HEK293T (cell line): ENCODE measurements around the gene SNRPA1.

Experiments
- BHLHE40 ChIP-seq: fragments of 450-650 bp; IDR thresholded peaks from 2 replicates; pipeline ENCODE4 v1.6.1; 2016; ENCODE audit warnings: mild to moderate bottlenecking, moderate library complexity, borderline replicate concordance
- ELF4 ChIP-seq: fragments of 450-650 bp; IDR thresholded peaks from 2 replicates; pipeline ENCODE4 v1.6.1; 2017; ENCODE audit warnings: antibody characterized with exemption
- FOXM1 ChIP-seq: fragments of 450-650 bp; IDR thresholded peaks from 2 replicates; pipeline ENCODE4 v1.6.1; 2017; ENCODE audit warnings: mild to moderate bottlenecking, borderline replicate concordance
- L3MBTL2 ChIP-seq: fragments of 450-650 bp; conservative IDR thresholded peaks from 2 replicates; pipeline ENCODE4 v1.6.1; 2016; ENCODE audit warnings: mild to moderate bottlenecking
- LEF1 ChIP-seq: fragments of 450-650 bp; IDR thresholded peaks from 2 replicates; pipeline ENCODE4 v1.6.1; 2017; ENCODE audit warnings: mild to moderate bottlenecking, borderline replicate concordance
- NFRKB ChIP-seq: fragments of 450-650 bp; IDR thresholded peaks from 2 replicates; pipeline ENCODE4 v1.6.1; 2016; ENCODE audit warnings: mild to moderate bottlenecking, moderate library complexity
- PKNOX1 ChIP-seq: fragments of 450-650 bp; IDR thresholded peaks from 2 replicates; pipeline ENCODE4 v1.6.1; 2016
- SP1 ChIP-seq: fragments of 450-650 bp; IDR thresholded peaks from 2 replicates; pipeline ENCODE4 v1.6.1; 2017
- SUZ12 ChIP-seq: fragments of 450-650 bp; IDR thresholded peaks from 2 replicates; pipeline ENCODE4 v1.6.1; 2016; ENCODE audit warnings: mild to moderate bottlenecking
- ZNF384 ChIP-seq: fragments of 450-650 bp; IDR thresholded peaks from 2 replicates; pipeline ENCODE4 v1.6.1; 2016

- TF ChIP-seq ELF4 (no peak), NFRKB (no peak), LEF1 (no peak), SUZ12 (no peak), BHLHE40 (no peak), FOXM1 (no peak), PKNOX1 (no peak), L3MBTL2 (no peak), SP1 (no peak), ZNF384 (no peak)
Measured at GRCh38 chr15:101252836-101253235, 42.2 kb downstream of the SNRPA1 start.
